ENCODE measurements around the gene EVC.

The EVC gene

DNA sequence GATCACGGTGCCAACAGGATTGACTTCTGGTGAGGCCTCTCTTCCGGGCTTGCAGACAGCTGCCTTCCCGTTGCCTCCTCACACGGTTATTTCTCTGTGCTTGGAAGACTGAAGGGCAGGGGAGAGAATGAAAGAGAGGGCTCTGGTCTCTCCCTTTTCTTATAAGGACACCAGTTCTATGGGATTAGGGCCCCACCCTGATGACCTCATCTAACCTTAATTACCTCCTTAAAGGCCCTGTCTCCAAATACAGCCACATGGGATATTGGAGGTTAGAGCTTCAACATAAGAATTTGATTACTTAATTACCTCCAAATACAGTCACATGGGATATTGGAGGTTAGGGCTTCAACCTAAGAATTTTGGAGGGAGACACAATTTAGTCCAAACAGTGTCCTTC, 46.5 kb downstream of the EVC start:
- ChIA-PET POLR2A (no interaction called here), CTCF (interaction anchor here (1.6 kb wide), 1 partner anchor 21 kb away, joined by 3 read pairs; no protein-coding TSS in a partner anchor)
- DNase-seq (ENCODE audit: extremely low spot score): no peak
- no peak for TF ChIP-seq CTCF (IDR thresholded peaks at IDR 0.05; ENCODE audit: control extremely low read depth, extremely low read depth, low read depth, missing control alignments)

GRCh38 chr4:5757954-5758353, 47.0 kb downstream of the EVC start:
- ChIA-PET POLR2A (no interaction called here), CTCF (interaction anchor here (1.6 kb wide), 1 partner anchor 21 kb away, joined by 3 read pairs; no protein-coding TSS in a partner anchor)
- TF ChIP-seq CTCF (IDR thresholded peaks at IDR 0.05; ENCODE audit: control extremely low read depth, extremely low read depth, low read depth, missing control alignments): no peak
- DNase-seq (ENCODE audit: extremely low spot score): no peak

DNA sequence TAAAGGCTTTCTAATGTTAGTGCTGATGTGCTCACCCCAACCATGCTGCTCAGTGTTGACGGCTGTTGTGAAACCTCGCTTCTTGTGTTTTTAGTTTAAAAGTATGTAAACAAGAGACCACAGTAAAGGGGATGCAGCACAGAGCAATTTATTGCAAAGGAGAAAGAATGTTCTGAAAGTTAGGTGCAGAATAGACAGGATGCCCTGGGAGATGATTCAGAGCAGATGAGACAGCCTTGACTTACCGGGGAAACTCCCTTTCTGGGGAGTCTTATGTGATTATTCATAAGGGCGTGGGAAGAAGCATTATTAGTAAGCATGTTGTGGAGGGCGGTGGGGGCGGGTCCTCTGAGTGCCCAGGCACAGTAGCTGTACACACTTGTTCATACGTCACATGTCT, 47.7 kb downstream of the EVC start:
- no peak for DNase-seq (ENCODE audit: extremely low spot score)
- TF ChIP-seq CTCF (IDR thresholded peaks at IDR 0.05; ENCODE audit: control extremely low read depth, extremely low read depth, low read depth, missing control alignments): no peak
- ChIA-PET POLR2A (no interaction called here), CTCF (no interaction called here)

GRCh38 chr4:5759236-5760075, 48.5 kb downstream of the EVC start:
- no peak for TF ChIP-seq CTCF (IDR thresholded peaks at IDR 0.05; ENCODE audit: control extremely low read depth, extremely low read depth, low read depth, missing control alignments)
- no peak for DNase-seq (ENCODE audit: extremely low spot score)
- ChIA-PET POLR2A (no interaction called here), CTCF (no interaction called here)

- CTCF ChIA-PET: interaction anchor here (1.0 kb wide), 1 partner anchor 16 kb away, joined by 3 read pairs; no protein-coding TSS in a partner anchor
- TF ChIP-seq CTCF (IDR thresholded peaks at IDR 0.05; ENCODE audit: control extremely low read depth, extremely low read depth, low read depth, missing control alignments): no peak
- DNase-seq (ENCODE audit: extremely low spot score): no peak
- POLR2A ChIA-PET: no interaction called here
Measured at GRCh38 chr4:5760246-5760645, 49.2 kb downstream of the EVC start.

- no peak for DNase-seq (ENCODE audit: extremely low spot score)
- CTCF ChIA-PET: interaction anchor here (1.0 kb wide), 1 partner anchor 15 kb away, joined by 3 read pairs; no protein-coding TSS in a partner anchor
- POLR2A ChIA-PET: no interaction called here
- TF ChIP-seq CTCF (IDR thresholded peaks at IDR 0.05; ENCODE audit: control extremely low read depth, extremely low read depth, low read depth, missing control alignments): no peak
Measured at GRCh38 chr4:5760936-5761480, 50.0 kb downstream of the EVC start.

Measured in GM10248 (cell line).